Neuronal stem cell (in vitro differentiated cells): ENCODE measurements around the gene ATP11A.

Experiments used
- DNase-seq: peaks from one replicate; pipeline ENCODE4 v3.0.0-alpha.2; 2013; ENCODE audit warnings: low spot score
- H2AFZ ChIP-seq: one replicate; pipeline ENCODE4 v1.6.1; 2013; ENCODE audit warnings: mild to moderate bottlenecking, low read length, inconsistent platforms
- H2AK5ac ChIP-seq: 2 replicates; pipeline ENCODE4 v1.6.1; 2013; ENCODE audit warnings: low read depth, mild to moderate bottlenecking, inconsistent platforms, low read length, moderate library complexity, mixed read lengths
- H2BK120ac ChIP-seq: 2 replicates; pipeline ENCODE4 v1.6.1; 2013; ENCODE audit warnings: low read depth, mild to moderate bottlenecking, inconsistent platforms, low read length, moderate library complexity, mixed read lengths
- H2BK12ac ChIP-seq: one replicate; pipeline ENCODE4 v1.6.1; 2013; ENCODE audit warnings: low read length, inconsistent platforms
- H2BK15ac ChIP-seq: 2 replicates; pipeline ENCODE4 v1.6.1; 2013; ENCODE audit warnings: mild to moderate bottlenecking, low read length, inconsistent platforms, mixed read lengths
- H2BK5ac ChIP-seq: one replicate; pipeline ENCODE4 v1.6.1; 2013; ENCODE audit warnings: inconsistent platforms, mild to moderate bottlenecking, low read length, moderate library complexity
- H3K14ac ChIP-seq: one replicate; pipeline ENCODE4 v1.6.1; 2013; ENCODE audit warnings: low read length, inconsistent platforms
- H3K18ac ChIP-seq: 2 replicates; pipeline ENCODE4 v1.6.1; 2013; ENCODE audit warnings: low read length, inconsistent platforms
- H3K23ac ChIP-seq: 2 replicates; pipeline ENCODE4 v1.6.1; 2013; ENCODE audit warnings: low read depth, mild to moderate bottlenecking, mixed read lengths, low read length, inconsistent platforms; ENCODE audit not compliant: poor library complexity
- H3K27ac ChIP-seq: replicated peaks from 3 replicates; pipeline ENCODE4 v1.5.1; 2013; ENCODE audit warnings: low read length, inconsistent platforms
- H3K27me3 ChIP-seq, 3 experiments: 2 replicates each; pipeline ENCODE4 v1.6.1; 2013; ENCODE audit warnings: low read length in 3 of 3, mild to moderate bottlenecking in 2 of 3, inconsistent platforms in 1 of 3, low read depth in 1 of 3, mixed read lengths in 1 of 3, moderate library complexity in 1 of 3; ENCODE audit not compliant: control insufficient read depth in 3 of 3, insufficient read depth in 3 of 3
- H3K36me3 ChIP-seq, 2 donors: replicated peaks in 1 of 2; 2 replicates each; pipeline ENCODE4 v1.6.1; 2013; ENCODE audit warnings: low read length in 2 of 2; ENCODE audit not compliant: control insufficient read depth in 2 of 2, insufficient read depth in 2 of 2
- H3K4ac ChIP-seq: 2 replicates; pipeline ENCODE4 v1.6.1; 2013; ENCODE audit warnings: inconsistent platforms, mild to moderate bottlenecking, low read length, moderate library complexity
- H3K4me1 ChIP-seq, 2 donors: 1 replicate in 1 of 2; 2 replicates in 1 of 2; pipeline ENCODE4 v1.6.1; 2013; ENCODE audit warnings: low read length in 2 of 2, low read depth in 1 of 2; ENCODE audit not compliant: control insufficient read depth in 2 of 2, insufficient read depth in 1 of 2
- H3K4me2 ChIP-seq: one replicate; pipeline ENCODE4 v1.6.1; 2013; ENCODE audit warnings: mild to moderate bottlenecking, low read length, inconsistent platforms; ENCODE audit not compliant: insufficient read depth, poor library complexity, severe bottlenecking
- H3K4me3 ChIP-seq, 2 donors: 2 replicates each; pipeline ENCODE4 v1.5.1; 2013; ENCODE audit warnings: low read length in 2 of 2, mild to moderate bottlenecking in 2 of 2, inconsistent platforms in 1 of 2, moderate library complexity in 1 of 2
- H3K79me1 ChIP-seq: one replicate; pipeline ENCODE4 v1.6.1; 2013; ENCODE audit warnings: low read depth, mild to moderate bottlenecking, inconsistent platforms, low read length, moderate library complexity
- H3K9ac ChIP-seq: one replicate; pipeline ENCODE4 v1.6.1; 2013; ENCODE audit warnings: mild to moderate bottlenecking, low read depth, low read length, inconsistent platforms; ENCODE audit not compliant: poor library complexity
- H3K9me3 ChIP-seq, 2 donors: replicated peaks in 1 of 2; 2 replicates each; pipeline versions ENCODE3 to v1.6.1; 2013; ENCODE audit warnings: low read length in 2 of 2, mild to moderate bottlenecking in 2 of 2, inconsistent platforms in 1 of 2, low read depth in 1 of 2, mixed read lengths in 1 of 2, moderate library complexity in 1 of 2; ENCODE audit not compliant: control insufficient read depth in 2 of 2, insufficient read depth in 1 of 2
- H4K8ac ChIP-seq: one replicate; pipeline ENCODE4 v1.6.1; 2013; ENCODE audit warnings: low read depth, mild to moderate bottlenecking, inconsistent platforms, low read length, moderate library complexity
- H4K91ac ChIP-seq: one replicate; pipeline ENCODE4 v1.6.1; 2013; ENCODE audit warnings: low read length, low read depth, mild to moderate bottlenecking, inconsistent platforms; ENCODE audit not compliant: poor library complexity
- WGBS, 2 donors: extraction: QIAGEN DNeasy Blood & Tissue Kit; methylation state at CpG; one replicate each; pipeline ENCODE4 v1.1.7; 2013; ENCODE audit warnings: missing lambda C conversion rate in 2 of 2, mixed read lengths in 1 of 2; ENCODE audit not compliant: insufficient read length in 2 of 2, insufficient replicate concordance in 1 of 2; ENCODE audit errors: extremely low coverage in 2 of 2; 5-methylcytosine and 5-hydroxymethylcytosine counted together

The ATP11A gene

GRCh38 chr13:112734696-112735547 lies 45.1 kb downstream of the ATP11A start:
- no peak for DNase-seq

GRCh38 chr13:112735791-112736190 lies 46.0 kb downstream of the ATP11A start:
- Histone ChIP-seq H2BK5ac (no peak overlapping the region), H2AK5ac (no peak overlapping the region), H3K9me3 (no peaks in the 10 kb centered on the region), H2BK15ac (no peak overlapping the region), H4K8ac (no peak overlapping the region), H3K4me1 (peaks cover 16 to 21% of the 10 kb centered on the region in 2 donors), H2BK120ac (no peak overlapping the region), H2AFZ (no peak overlapping the region), H3K23ac (peak overlapping the region; percentile 27), H3K79me1 (peaks cover 8% of the 10 kb centered on the region), H3K14ac (peak overlapping the region; percentile 56), H3K4me3 (peak overlapping the region in 1 of 2 donors; percentile 3), H3K4me2 (no peak overlapping the region), H3K4ac (no peak overlapping the region), H2BK12ac (peak overlapping the region; percentile 35), H3K36me3 (no peaks in the 10 kb centered on the region), H3K9ac (peak overlapping the region; percentile 67), H3K27me3 (no peaks in the 10 kb centered on the region), H3K27ac (no peak overlapping the region), H3K18ac (peak overlapping the region; percentile 15), H4K91ac (no peak overlapping the region)
- no peak for DNase-seq
- no CpG with 5 or more reads among the region's 17 CpGs for WGBS, 2 donors

More at GRCh38 chr13:112734696-112735547, 45.1 kb downstream of the ATP11A start:
- Histone ChIP-seq H3K14ac (no peak overlapping the region), H3K79me1 (peaks cover 9% of the 10 kb centered on the region), H3K9ac (no peak overlapping the region), H4K8ac (no peak overlapping the region), H2AK5ac (no peak overlapping the region), H2BK15ac (no peak overlapping the region), H3K27ac (peak overlapping the region; percentile 70), H4K91ac (no peak overlapping the region), H3K9me3 (no peaks in the 10 kb centered on the region), H3K4ac (no peak overlapping the region), H3K27me3 (no peaks in the 10 kb centered on the region), H3K18ac (peak overlapping the region; percentile 55), H2BK120ac (no peak overlapping the region), H3K4me3 (no peak overlapping the region), H3K23ac (no peak overlapping the region), H2BK5ac (no peak overlapping the region), H3K4me1 (peaks cover 16 to 21% of the 10 kb centered on the region in 2 donors), H3K36me3 (no peaks in the 10 kb centered on the region), H3K4me2 (no peak overlapping the region), H2AFZ (no peak overlapping the region), H2BK12ac (no peak overlapping the region)
- no CpG with 5 or more reads among the region's 17 CpGs for WGBS, 2 donors

GRCh38 chr13:112737294-112737693 lies 47.5 kb downstream of the ATP11A start:
- H2BK120ac ChIP-seq, result no peak overlapping the region
- H2BK5ac ChIP-seq, result no peak overlapping the region
- H3K4me3 ChIP-seq, result no peak overlapping the region
- H3K4me1 ChIP-seq, result peaks cover 16 to 24% of the 10 kb centered on the region in 2 donors
- H2AFZ ChIP-seq, result no peak overlapping the region
- peak overlapping the region; percentile 23 for H2AK5ac ChIP-seq
- no peaks in the 10 kb centered on the region for H3K27me3 ChIP-seq
- H3K9me3 ChIP-seq, result no peaks in the 10 kb centered on the region
- no peak overlapping the region for H3K14ac ChIP-seq
- WGBS, 2 donors, result no CpG with 5 or more reads among the region's 9 CpGs
- no peak overlapping the region for H3K23ac ChIP-seq
- H3K27ac ChIP-seq, result no peak overlapping the region
- no peak for DNase-seq
- no peak overlapping the region for H4K91ac ChIP-seq
- H3K79me1 ChIP-seq, result peaks cover 9% of the 10 kb centered on the region
- no peak overlapping the region for H4K8ac ChIP-seq
- no peak overlapping the region for H3K9ac ChIP-seq
- H2BK15ac ChIP-seq, result no peak overlapping the region
- H3K4ac ChIP-seq, result no peak overlapping the region
- H3K36me3 ChIP-seq, result no peaks in the 10 kb centered on the region
- peak overlapping the region; percentile 31 for H2BK12ac ChIP-seq
- H3K4me2 ChIP-seq, result no peak overlapping the region
- H3K18ac ChIP-seq, result peak overlapping the region; percentile 20

- H3K9ac ChIP-seq, result no peak overlapping the region
These were observed 48.8 kb downstream of the ATP11A start for GRCh38 chr13:112738606-112739005.

More at GRCh38 chr13:112738606-112739005, 48.8 kb downstream of the ATP11A start:
- Histone ChIP-seq H2BK5ac (no peak overlapping the region), H4K91ac (no peak overlapping the region), H4K8ac (no peak overlapping the region), H3K27ac (no peak overlapping the region), H2BK120ac (no peak overlapping the region), H3K27me3 (no peaks in the 10 kb centered on the region), H2AK5ac (no peak overlapping the region), H3K4me3 (no peak overlapping the region), H3K18ac (no peak overlapping the region), H3K79me1 (peaks cover 11% of the 10 kb centered on the region), H3K9me3 (no peaks in the 10 kb centered on the region), H3K23ac (no peak overlapping the region), H2BK12ac (no peak overlapping the region), H3K4me1 (peaks cover 11 to 22% of the 10 kb centered on the region in 2 donors), H3K4ac (no peak overlapping the region), H3K36me3 (no peaks in the 10 kb centered on the region), H2AFZ (no peak overlapping the region), H2BK15ac (no peak overlapping the region), H3K14ac (no peak overlapping the region), H3K4me2 (no peak overlapping the region)
- WGBS, 2 donors, result no CpG with 5 or more reads among the region's 7 CpGs
- DNase-seq, result no peak
